H1 (cell line): ENCODE measurements around the gene LRPAP1. TPM values are rescaled to one million over a fixed set of nuclear protein-coding genes. Genes with fewer than 3 reads are reported as not detected.

Experiments
- CBX8 ChIP-seq: fragments of 300-800, 300-1000 bp; sonication (generic); IDR thresholded peaks from 2 replicates; pipeline ENCODE4 v1.7.1; 2016; ENCODE audit warnings: low read depth, low read length, borderline replicate concordance
- GTF2F1 ChIP-seq: IDR thresholded peaks from 2 replicates; pipeline ENCODE4 v1.6.1; 2012; ENCODE audit warnings: low read depth, low read length, improper control_type of control experiment, borderline replicate concordance
- KDM1A ChIP-seq: fragments of 200-600, 300-600 bp; sonication (generic); IDR thresholded peaks from 2 replicates; pipeline ENCODE4 v1.7.1; 2016; ENCODE audit warnings: mild to moderate bottlenecking, low read length, borderline replicate concordance
- KDM4A ChIP-seq: IDR thresholded peaks from one replicate; pipeline ENCODE4 v1.7.1; 2012; ENCODE audit warnings: low read depth, mild to moderate bottlenecking, moderate library complexity, low read length, inconsistent platforms; ENCODE audit not compliant: severe bottlenecking
- POLR2AphosphoS5 ChIP-seq: IDR thresholded peaks from 2 replicates; pipeline ENCODE4 v1.6.1; 2011; ENCODE audit warnings: low read depth, low read length
- RBBP5 ChIP-seq: IDR thresholded peaks from 2 replicates; pipeline ENCODE4 v1.7.1; 2012; ENCODE audit warnings: low read depth, mild to moderate bottlenecking, inconsistent platforms, low read length, moderate library complexity, borderline replicate concordance
- SP4 ChIP-seq: IDR thresholded peaks from 2 replicates; pipeline ENCODE4 v1.6.1; 2012; ENCODE audit warnings: low read length, inconsistent platforms
- TAF1 ChIP-seq: IDR thresholded peaks from 2 replicates; pipeline ENCODE4 v1.6.1; 2011; ENCODE audit warnings: mild to moderate bottlenecking, low read depth, low read length
- polyA plus RNA-seq, 7 experiments: library from polyadenylated mRNA; depleted of rRNA in 3 of 7; stranded (reverse) in 5 of 7; unstranded in 2 of 7; fragments of >200 nt in 5 of 7; fragments of 200-250 nt in 2 of 7; gene quantifications; 1 replicate in 5 of 7; 2 replicates in 1 of 7; 4 replicates in 1 of 7; pipeline versions ENCODE4 v1.2.1 to v1.2.3, GENCODE V29; 2011 to 2013; ENCODE audit warnings: missing spikeins in 2 of 7, mixed read lengths in 2 of 7
- total RNA-seq: library from RNA; stranded (reverse); fragmentation: NEBNext Ultra II Directional; extraction: Animal tissue kit (Norgen Biotek cat#: 25700); gene quantifications from 2 replicates; pipeline ENCODE4 v1.2.1, GENCODE V29; 2021

The LRPAP1 gene
- total and polyA plus RNA-seq, 2 of the 8 experiments (the other 6 are each of a cell fraction or from before 2014, with no cell fraction given): 31.1 to 101 TPM

DNA sequence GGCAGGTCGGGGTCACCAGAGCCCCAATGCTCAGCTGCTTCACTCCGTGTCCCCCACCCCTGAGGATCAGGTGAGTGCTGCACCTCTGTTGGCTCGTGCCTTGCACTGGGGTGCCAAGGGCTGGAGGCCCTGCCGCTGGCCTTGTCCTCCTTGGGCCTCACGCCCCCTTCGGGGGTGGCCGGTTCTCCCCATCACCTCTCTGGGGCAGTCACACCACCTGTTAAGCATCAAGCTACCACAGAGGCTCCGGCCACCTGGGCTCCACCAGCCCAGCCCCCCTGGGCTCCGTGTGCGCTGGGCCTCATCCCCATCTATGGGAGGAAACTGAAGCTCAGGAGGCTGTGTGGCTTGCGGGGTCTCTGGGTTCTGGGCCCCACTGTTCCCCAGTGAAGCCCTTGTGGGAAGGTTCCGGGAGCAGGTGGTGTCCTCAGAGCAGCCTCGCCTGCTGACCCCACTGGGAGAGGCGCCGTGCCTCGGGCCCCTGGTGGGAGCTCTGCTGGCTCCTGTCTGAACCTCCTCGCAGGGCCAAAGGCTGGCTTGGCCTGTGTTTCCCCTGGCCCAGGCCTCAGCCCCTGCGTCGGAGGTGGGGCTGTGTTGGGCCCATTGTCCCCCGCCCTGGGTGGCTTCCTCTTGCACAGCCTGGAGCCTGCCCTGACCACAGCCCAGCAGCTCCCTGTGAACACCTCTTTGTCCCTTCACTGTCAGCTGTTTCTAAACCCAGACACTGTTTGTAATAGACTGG, 38.3 kb downstream of the LRPAP1 start (continued):
- TF ChIP-seq GTF2F1 (no peak), KDM1A (no peak), TAF1 (no peak), KDM4A (no peak), POLR2AphosphoS5 (no peak), RBBP5 (no peak), SP4 (no peak), CBX8 (no peak)
